Measurements from ENCODE around the gene TIMELESS.
"Not testable (repeated sequence)": the region's sequence is repeated elsewhere in the genome, so short reads cannot be mapped to it uniquely, and the experiment has no call there.

The TIMELESS gene

GRCh38 chr12:56448860-56449621 lies at the start of gene TIMELESS:
TIMELESS (minus strand) TSS chr12:56449426; CDS start chr12:56434170, 15,256 bp downstream.
- H3K4me3 ChIP-seq (ENCODE audit: low read length): peak within 1 kb of the TSS; percentile 89
- H3K36me3 ChIP-seq (ENCODE audit: control insufficient read depth, insufficient read depth, low read length, severe bottlenecking): no peaks in the 10 kb centered on the region
- peaks cover 7% of the 10 kb centered on the region for H3K27me3 ChIP-seq (replicated peaks; ENCODE audit: control insufficient read depth, insufficient read depth, low read length)
- H3K9ac ChIP-seq (ENCODE audit: low read length): peak within 1 kb of the TSS; percentile 86
- DNase-seq (ENCODE audit: low read depth): peak; percentile 96
- no peaks in the 10 kb centered on the region for H3K9me3 ChIP-seq (ENCODE audit: control insufficient read depth, low read length)
- H3K4me1 ChIP-seq (ENCODE audit: control insufficient read depth, insufficient read depth, low read length): peaks cover 4% of the 10 kb centered on the region

DNA sequence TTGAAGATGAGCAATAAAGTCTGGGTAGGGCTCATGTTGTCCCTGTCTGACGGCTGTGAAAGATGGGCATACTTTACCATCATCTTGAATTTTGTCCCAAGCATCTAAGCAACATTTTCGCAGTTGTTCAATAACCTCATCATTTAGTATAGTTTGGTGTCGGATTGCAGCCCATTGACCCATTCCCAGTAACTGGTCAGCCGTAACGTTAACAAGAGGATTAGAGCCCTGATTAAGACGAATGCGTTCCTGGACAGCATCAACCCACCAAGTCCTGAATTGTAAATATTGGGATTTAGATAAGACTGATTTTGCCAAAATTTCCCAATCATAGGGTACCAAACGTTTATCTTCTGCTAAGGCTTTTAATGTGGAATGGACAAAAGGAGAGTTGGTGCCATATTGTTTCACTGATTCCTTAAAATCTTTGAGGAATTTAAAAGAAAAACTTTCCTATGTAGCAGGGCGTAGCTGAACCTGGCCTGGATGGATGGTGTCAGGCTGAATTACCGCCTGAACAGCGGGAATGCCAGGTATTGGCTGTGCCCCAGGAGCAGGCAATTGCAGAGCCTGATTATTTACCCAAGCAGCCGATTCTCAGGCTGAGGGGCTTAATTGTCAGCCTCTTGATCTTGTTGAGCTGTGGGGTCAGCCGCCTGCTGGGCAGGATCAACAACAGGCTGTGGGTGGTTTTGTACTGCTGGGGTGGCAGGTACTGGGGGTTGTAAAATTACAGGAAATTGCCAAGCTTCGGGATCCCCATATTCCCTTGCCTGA lies 49.1 kb upstream of the TIMELESS start:
- not testable (repeated sequence) for H3K9ac ChIP-seq (ENCODE audit: low read length); H3K4me1 ChIP-seq (ENCODE audit: control insufficient read depth, insufficient read depth, low read length); H3K27me3 ChIP-seq (replicated peaks; ENCODE audit: control insufficient read depth, insufficient read depth, low read length); H3K4me3 ChIP-seq (ENCODE audit: low read length); DNase-seq (ENCODE audit: low read depth); H3K9me3 ChIP-seq (ENCODE audit: control insufficient read depth, low read length); H3K36me3 ChIP-seq (ENCODE audit: control insufficient read depth, insufficient read depth, low read length, severe bottlenecking)

DNA sequence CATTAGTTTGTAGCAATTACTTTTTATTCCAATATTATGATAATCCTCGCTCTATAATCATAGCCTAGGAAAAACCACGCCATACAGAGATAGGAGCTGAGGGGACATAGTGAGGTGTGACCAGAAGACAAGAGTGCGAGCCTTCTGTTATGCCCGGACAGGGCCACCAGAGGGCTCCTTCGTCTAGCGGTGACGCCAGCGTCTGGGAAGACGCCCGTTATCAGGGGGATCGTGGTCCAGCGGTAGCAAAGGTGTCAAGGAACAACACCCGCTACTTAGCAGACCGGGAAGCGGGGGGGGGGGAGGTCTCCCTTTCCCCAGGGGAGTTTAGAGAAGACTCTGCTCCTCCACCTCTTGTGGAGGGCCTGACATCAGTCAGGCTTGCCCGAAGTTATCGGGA lies 47.5 kb upstream of the TIMELESS start:
- H3K9ac ChIP-seq (ENCODE audit: low read length); H3K9me3 ChIP-seq (ENCODE audit: control insufficient read depth, low read length); H3K36me3 ChIP-seq (ENCODE audit: control insufficient read depth, insufficient read depth, low read length, severe bottlenecking); H3K4me3 ChIP-seq (ENCODE audit: low read length); H3K4me1 ChIP-seq (ENCODE audit: control insufficient read depth, insufficient read depth, low read length): not testable (repeated sequence)
- peaks cover 11% of the 10 kb centered on the region for H3K27me3 ChIP-seq (replicated peaks; ENCODE audit: control insufficient read depth, insufficient read depth, low read length)
- peak; percentile 68 for DNase-seq (ENCODE audit: low read depth)

DNA sequence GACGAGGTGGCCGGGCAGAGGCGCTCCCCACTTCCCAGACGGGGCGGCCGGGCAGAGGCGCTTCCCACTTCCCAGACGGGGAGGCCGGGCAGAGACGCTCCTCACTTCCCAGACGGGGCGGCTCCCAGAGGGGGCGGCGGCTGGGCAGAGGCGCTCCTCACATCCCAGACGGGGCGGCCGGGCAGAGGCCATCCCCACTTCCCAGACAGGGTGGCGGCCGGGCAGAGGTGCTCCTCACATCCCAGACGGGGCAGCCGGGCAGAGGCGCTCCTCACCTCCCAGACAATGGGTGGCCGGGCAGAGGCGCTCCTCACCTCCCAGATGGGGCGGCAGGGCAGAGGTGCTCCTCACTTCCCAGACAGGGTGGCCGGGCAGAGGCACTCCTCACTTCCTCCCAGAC lies 45.3 kb upstream of the TIMELESS start:
- H3K9ac ChIP-seq (ENCODE audit: low read length); H3K9me3 ChIP-seq (ENCODE audit: control insufficient read depth, low read length); H3K4me1 ChIP-seq (ENCODE audit: control insufficient read depth, insufficient read depth, low read length); DNase-seq (ENCODE audit: low read depth); H3K36me3 ChIP-seq (ENCODE audit: control insufficient read depth, insufficient read depth, low read length, severe bottlenecking); H3K4me3 ChIP-seq (ENCODE audit: low read length): not testable (repeated sequence)
- peaks cover 31% of the 10 kb centered on the region for H3K27me3 ChIP-seq (replicated peaks; ENCODE audit: control insufficient read depth, insufficient read depth, low read length)

- not testable (repeated sequence) for H3K36me3 ChIP-seq (ENCODE audit: control insufficient read depth, insufficient read depth, low read length, severe bottlenecking); H3K4me3 ChIP-seq (ENCODE audit: low read length); H3K4me1 ChIP-seq (ENCODE audit: control insufficient read depth, insufficient read depth, low read length); H3K9me3 ChIP-seq (ENCODE audit: control insufficient read depth, low read length); DNase-seq (ENCODE audit: low read depth); H3K9ac ChIP-seq (ENCODE audit: low read length)
- peaks cover 31% of the 10 kb centered on the region for H3K27me3 ChIP-seq (replicated peaks; ENCODE audit: control insufficient read depth, insufficient read depth, low read length)
Observed at GRCh38 chr12:56494106-56494415, 44.8 kb upstream of the TIMELESS start.

DNA sequence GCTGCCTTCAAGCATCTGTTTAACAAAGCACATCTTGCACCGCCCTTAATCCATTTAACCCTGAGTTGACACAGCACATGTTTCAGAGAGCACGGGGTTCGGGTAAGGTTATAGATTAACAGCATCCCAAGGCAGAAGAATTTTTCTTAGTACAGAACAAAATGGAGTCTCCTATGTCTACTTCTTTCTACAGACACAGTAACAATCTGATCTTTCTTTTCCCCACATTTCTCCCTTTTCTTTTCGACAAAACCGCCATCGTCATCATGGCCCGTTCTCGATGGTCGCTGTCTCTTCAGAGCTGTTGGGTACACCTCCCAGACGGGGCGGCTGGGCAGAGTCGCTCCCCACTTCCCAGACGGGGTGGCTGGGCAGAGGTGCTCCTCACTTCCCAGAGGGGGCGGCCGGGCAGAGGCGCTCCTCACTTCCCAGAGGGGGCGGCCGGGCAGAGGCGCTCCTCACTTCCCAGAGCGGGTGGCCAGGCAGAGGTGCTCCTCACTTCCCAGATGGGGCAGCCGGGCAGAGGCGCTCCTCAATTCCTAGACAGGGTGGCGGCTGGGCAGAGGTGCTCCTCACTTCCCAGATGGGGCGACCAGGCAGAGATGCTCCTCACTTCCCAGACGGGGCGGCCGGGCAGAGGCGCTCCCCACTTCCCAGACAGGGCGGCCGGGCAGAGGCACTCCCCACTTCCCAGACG lies 44.3 kb upstream of the TIMELESS start:
- not testable (repeated sequence) for H3K4me1 ChIP-seq (ENCODE audit: control insufficient read depth, insufficient read depth, low read length); DNase-seq (ENCODE audit: low read depth); H3K9me3 ChIP-seq (ENCODE audit: control insufficient read depth, low read length); H3K9ac ChIP-seq (ENCODE audit: low read length); H3K36me3 ChIP-seq (ENCODE audit: control insufficient read depth, insufficient read depth, low read length, severe bottlenecking); H3K4me3 ChIP-seq (ENCODE audit: low read length)
- peaks cover 35% of the 10 kb centered on the region for H3K27me3 ChIP-seq (replicated peaks; ENCODE audit: control insufficient read depth, insufficient read depth, low read length)

GRCh38 chr12:56490360-56490759 lies 41.1 kb upstream of the TIMELESS start:
- DNase-seq (ENCODE audit: low read depth): no peak
- Histone ChIP-seq H3K4me3 (ENCODE audit: low read length) (no peak overlapping the region), H3K9me3 (ENCODE audit: control insufficient read depth, low read length) (peaks cover 3% of the 10 kb centered on the region), H3K36me3 (ENCODE audit: control insufficient read depth, insufficient read depth, low read length, severe bottlenecking) (no peaks in the 10 kb centered on the region), H3K9ac (ENCODE audit: low read length) (no peak overlapping the region), H3K4me1 (ENCODE audit: control insufficient read depth, insufficient read depth, low read length) (peaks cover 11% of the 10 kb centered on the region), H3K27me3 (replicated peaks; ENCODE audit: control insufficient read depth, insufficient read depth, low read length) (peaks cover 49% of the 10 kb centered on the region)

DNA sequence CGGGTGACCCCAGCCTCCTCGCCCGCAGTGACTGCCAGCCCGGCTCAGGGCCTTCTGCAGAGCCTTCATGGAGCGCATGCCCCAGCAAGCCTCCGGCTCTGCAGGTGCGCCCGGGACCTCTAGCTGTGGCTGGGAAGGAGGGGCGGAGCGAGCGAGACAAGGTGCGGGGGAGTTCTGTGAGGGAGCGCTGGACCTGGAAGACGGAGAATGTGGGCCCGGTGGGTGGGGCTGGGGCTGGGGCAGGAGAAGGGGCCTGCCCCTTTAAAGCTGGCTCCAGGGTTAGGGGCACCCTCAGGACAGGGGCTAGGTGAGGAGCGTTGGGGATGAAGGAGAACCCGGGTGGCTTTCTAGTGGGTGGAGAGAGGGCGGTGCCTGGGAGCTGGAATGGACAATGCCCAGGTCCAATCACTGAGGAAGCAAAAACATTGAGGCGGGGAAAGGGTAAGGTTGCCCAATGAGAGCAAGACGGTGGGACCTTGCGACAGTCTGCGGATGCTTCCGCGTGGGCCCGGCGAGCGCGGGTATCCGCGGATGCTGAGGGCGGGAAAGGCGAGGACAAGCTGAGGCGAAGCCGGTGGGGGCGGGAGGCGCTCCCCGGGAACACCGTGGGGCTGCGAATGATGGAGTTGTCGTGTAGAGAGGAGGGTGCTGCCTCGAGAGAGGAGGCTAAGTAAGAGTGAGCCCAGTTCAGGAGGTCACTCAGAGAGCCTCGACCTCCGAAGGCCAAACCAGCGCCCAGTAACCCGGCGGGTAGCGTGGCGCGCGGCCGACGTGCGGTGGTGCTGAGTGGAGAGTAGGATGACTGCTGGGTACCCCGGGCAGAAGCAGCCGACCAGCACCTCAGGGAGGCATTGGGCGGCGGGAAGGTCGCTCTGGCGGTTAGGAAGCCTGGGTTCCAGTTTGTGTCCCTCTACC lies 39.1 kb upstream of the TIMELESS start, which contains the start of gene GLS2:
GLS2 (minus strand) TSS at position 121 of the 915 bp plus-strand sequence; CDS start at position 78, 43 bp downstream.
- H3K4me1 ChIP-seq (ENCODE audit: control insufficient read depth, insufficient read depth, low read length): peaks cover 11% of the 10 kb centered on the region
- peak; percentile 85 for DNase-seq (ENCODE audit: low read depth)
- peaks cover 49% of the 10 kb centered on the region for H3K27me3 ChIP-seq (replicated peaks; ENCODE audit: control insufficient read depth, insufficient read depth, low read length)
- H3K4me3 ChIP-seq (ENCODE audit: low read length): peak within 1 kb of the TSS; percentile 71
- peaks cover 3% of the 10 kb centered on the region for H3K9me3 ChIP-seq (ENCODE audit: control insufficient read depth, low read length)
- H3K36me3 ChIP-seq (ENCODE audit: control insufficient read depth, insufficient read depth, low read length, severe bottlenecking): no peaks in the 10 kb centered on the region
- no peak within 1 kb of the TSS for H3K9ac ChIP-seq (ENCODE audit: low read length)

DNA sequence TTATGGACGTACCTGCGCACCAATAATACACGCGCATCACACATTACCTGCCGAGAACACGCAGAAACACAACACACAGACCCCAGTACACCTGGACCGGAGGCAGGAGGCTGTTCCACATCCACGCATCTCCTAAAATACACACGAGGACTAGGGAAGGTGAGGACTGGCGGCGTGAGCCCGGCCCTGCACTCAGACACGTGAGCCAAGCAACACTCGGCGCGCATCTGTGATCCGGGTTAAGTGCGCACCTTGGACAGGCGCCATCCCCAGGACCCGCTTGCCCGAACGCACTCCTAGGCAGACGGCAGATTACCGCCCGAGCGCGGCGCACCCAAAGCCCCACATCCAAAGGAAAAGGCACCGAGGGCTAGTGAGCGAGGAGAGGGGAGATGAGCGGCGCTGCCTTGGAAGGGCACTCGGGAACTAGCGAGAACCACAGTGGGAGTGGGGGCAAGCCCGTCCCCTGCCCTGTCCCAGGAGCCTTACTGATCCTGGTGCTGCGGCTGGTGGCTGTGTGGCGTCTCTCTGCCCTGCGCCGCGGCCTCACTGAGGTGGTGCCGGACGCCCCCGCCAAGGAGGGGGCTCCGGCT lies 38.3 kb upstream of the TIMELESS start:
- Histone ChIP-seq H3K4me3 (ENCODE audit: low read length) (peak overlapping the region; percentile 71), H3K27me3 (replicated peaks; ENCODE audit: control insufficient read depth, insufficient read depth, low read length) (peaks cover 46% of the 10 kb centered on the region), H3K4me1 (ENCODE audit: control insufficient read depth, insufficient read depth, low read length) (peaks cover 11% of the 10 kb centered on the region), H3K9ac (ENCODE audit: low read length) (no peak overlapping the region), H3K36me3 (ENCODE audit: control insufficient read depth, insufficient read depth, low read length, severe bottlenecking) (no peaks in the 10 kb centered on the region), H3K9me3 (ENCODE audit: control insufficient read depth, low read length) (peaks cover 3% of the 10 kb centered on the region)
- peak; percentile 30 for DNase-seq (ENCODE audit: low read depth)

GRCh38 chr12:56486694-56487093 lies 37.5 kb upstream of the TIMELESS start:
- Histone ChIP-seq H3K9ac (ENCODE audit: low read length) (no peak overlapping the region), H3K27me3 (replicated peaks; ENCODE audit: control insufficient read depth, insufficient read depth, low read length) (peaks cover 44% of the 10 kb centered on the region), H3K9me3 (ENCODE audit: control insufficient read depth, low read length) (peaks cover 3% of the 10 kb centered on the region), H3K36me3 (ENCODE audit: control insufficient read depth, insufficient read depth, low read length, severe bottlenecking) (no peaks in the 10 kb centered on the region), H3K4me1 (ENCODE audit: control insufficient read depth, insufficient read depth, low read length) (peaks cover 11% of the 10 kb centered on the region), H3K4me3 (ENCODE audit: low read length) (no peak overlapping the region)
- no peak for DNase-seq (ENCODE audit: low read depth)

All from adipocyte (in vitro differentiated cells).